C4-2B (cell line): ENCODE data around the gene NMNAT3.

Experiments used
- H3K27ac ChIP-seq: fragments of 450-650 bp; 2 replicates; pipeline ENCODE4 v1.5.1; 2017
- CTCF ChIP-seq: fragments of 450-650 bp; conservative IDR thresholded peaks from 2 replicates; pipeline ENCODE4 v1.5.1; 2017; ENCODE audit warnings: mild to moderate bottlenecking
- ZFX ChIP-seq: fragments of 450-650 bp; IDR thresholded peaks from 2 replicates; pipeline ENCODE4 v1.6.1; 2017

NMNAT3 gene

GRCh38 chr3:139660269-139660668 lies 17.5 kb downstream of the NMNAT3 start:
- H3K27ac ChIP-seq: no peak overlapping the region
- TF ChIP-seq ZFX (no peak), CTCF (no peak)

- H3K27ac ChIP-seq: no peak overlapping the region
- TF ChIP-seq CTCF: no peak
- TF ChIP-seq ZFX: no peak
Observed at GRCh38 chr3:139659511-139659910, 18.3 kb downstream of the NMNAT3 start.

GRCh38 chr3:139657936-139658335 lies 19.8 kb downstream of the NMNAT3 start:
- no peak overlapping the region for H3K27ac ChIP-seq

GRCh38 chr3:139657434-139657833 lies 20.3 kb downstream of the NMNAT3 start:
- H3K27ac ChIP-seq: no peak overlapping the region
- TF ChIP-seq CTCF (no peak), ZFX (no peak)

More at GRCh38 chr3:139657936-139658335, 19.8 kb downstream of the NMNAT3 start:
- no peak for TF ChIP-seq ZFX
- TF ChIP-seq CTCF: no peak

- no peak overlapping the region for H3K27ac ChIP-seq
- TF ChIP-seq ZFX (no peak), CTCF (no peak)
Observed at GRCh38 chr3:139655909-139656595, 21.7 kb downstream of the NMNAT3 start.

- no peak overlapping the region for H3K27ac ChIP-seq
- no peak for TF ChIP-seq ZFX
Observed at GRCh38 chr3:139654637-139655365, 23.0 kb downstream of the NMNAT3 start.

- H3K27ac ChIP-seq: no peak overlapping the region
- TF ChIP-seq CTCF (no peak), ZFX (no peak)
Observed at GRCh38 chr3:139653582-139653981, 24.2 kb downstream of the NMNAT3 start.

- no peak for TF ChIP-seq CTCF
- no peak for TF ChIP-seq ZFX
- no peak overlapping the region for H3K27ac ChIP-seq
Observed at GRCh38 chr3:139652561-139652960, 25.2 kb downstream of the NMNAT3 start.
